ENCODE results near the gene RBM19.

Gene RBM19

DNA sequence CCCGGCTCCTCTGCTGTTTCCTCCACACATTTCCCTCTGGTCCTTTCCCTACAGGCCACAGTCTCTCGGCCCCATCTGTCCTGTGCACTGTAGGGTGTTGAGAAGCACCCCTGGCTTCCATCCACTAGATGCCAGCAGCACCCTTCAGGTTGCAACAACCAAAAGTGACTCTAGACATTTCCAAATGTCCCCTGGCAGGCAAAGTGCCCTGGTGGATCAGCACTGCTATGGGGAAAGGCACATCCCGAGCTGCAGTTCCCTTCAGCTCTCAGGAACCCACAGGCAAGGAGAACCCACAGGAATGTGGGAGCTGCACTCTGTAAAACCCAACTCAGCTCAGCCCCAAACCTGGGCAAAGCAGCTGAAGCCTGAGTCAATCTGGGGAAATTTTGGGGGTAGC lies 77.0 kb downstream of the RBM19 start:
- Histone ChIP-seq H3K9me3 (ENCODE audit: insufficient read depth, low read depth, low read length) (no peaks in the 10 kb centered on the region), H3K27ac (ENCODE audit: low read depth, low read length) (no peak overlapping the region), H3K4me1 (ENCODE audit: insufficient read depth, low read length) (peaks cover 11% of the 10 kb centered on the region), H3K36me3 (ENCODE audit: insufficient read depth, low read length) (no peaks in the 10 kb centered on the region), H3K9ac (ENCODE audit: low read depth, low read length) (no peak overlapping the region), H3K4me3 (ENCODE audit: low read length) (no peak overlapping the region), H3K27me3 (ENCODE audit: insufficient read depth, low read length) (no peaks in the 10 kb centered on the region)
- 63% methylated on average over 3 of the region's 3 CpGs for WGBS

GRCh38 chr12:113888435-113888834 lies 77.7 kb downstream of the RBM19 start:
- Histone ChIP-seq H3K36me3 (ENCODE audit: insufficient read depth, low read length) (no peaks in the 10 kb centered on the region), H3K9me3 (ENCODE audit: insufficient read depth, low read depth, low read length) (no peaks in the 10 kb centered on the region), H3K4me3 (ENCODE audit: low read length) (no peak overlapping the region), H3K27me3 (ENCODE audit: insufficient read depth, low read length) (no peaks in the 10 kb centered on the region), H3K9ac (ENCODE audit: low read depth, low read length) (no peak overlapping the region), H3K27ac (ENCODE audit: low read depth, low read length) (no peak overlapping the region), H3K4me1 (ENCODE audit: insufficient read depth, low read length) (peaks cover 11% of the 10 kb centered on the region)
- WGBS: 96% methylated on average over 1 of the region's 2 CpGs

DNA sequence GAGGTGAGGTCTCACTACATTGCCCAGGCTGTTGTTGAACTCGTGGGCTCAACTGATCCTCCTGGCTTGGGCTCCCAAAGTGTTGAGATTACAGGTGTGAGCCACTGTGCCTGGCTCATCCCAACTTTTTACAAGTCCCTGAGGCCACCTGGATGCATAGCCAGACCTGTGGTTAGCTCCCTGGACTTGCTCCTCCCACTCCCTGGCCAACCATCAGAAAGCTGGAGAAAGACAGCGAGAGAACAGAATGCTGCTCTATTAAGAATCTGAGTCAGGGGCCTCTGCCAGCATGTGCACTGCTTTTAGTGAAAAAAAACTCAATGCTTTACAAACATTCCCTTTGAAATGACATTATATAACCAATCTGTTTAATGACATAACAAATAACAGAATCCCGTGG lies 78.2 kb downstream of the RBM19 start:
- Histone ChIP-seq H3K4me3 (ENCODE audit: low read length) (no peak overlapping the region), H3K36me3 (ENCODE audit: insufficient read depth, low read length) (no peaks in the 10 kb centered on the region), H3K9me3 (ENCODE audit: insufficient read depth, low read depth, low read length) (no peaks in the 10 kb centered on the region), H3K9ac (ENCODE audit: low read depth, low read length) (no peak overlapping the region), H3K27me3 (ENCODE audit: insufficient read depth, low read length) (no peaks in the 10 kb centered on the region), H3K4me1 (ENCODE audit: insufficient read depth, low read length) (peaks cover 11% of the 10 kb centered on the region), H3K27ac (ENCODE audit: low read depth, low read length) (no peak overlapping the region)
- 92% methylated on average over 3 of the region's 3 CpGs for WGBS

DNA sequence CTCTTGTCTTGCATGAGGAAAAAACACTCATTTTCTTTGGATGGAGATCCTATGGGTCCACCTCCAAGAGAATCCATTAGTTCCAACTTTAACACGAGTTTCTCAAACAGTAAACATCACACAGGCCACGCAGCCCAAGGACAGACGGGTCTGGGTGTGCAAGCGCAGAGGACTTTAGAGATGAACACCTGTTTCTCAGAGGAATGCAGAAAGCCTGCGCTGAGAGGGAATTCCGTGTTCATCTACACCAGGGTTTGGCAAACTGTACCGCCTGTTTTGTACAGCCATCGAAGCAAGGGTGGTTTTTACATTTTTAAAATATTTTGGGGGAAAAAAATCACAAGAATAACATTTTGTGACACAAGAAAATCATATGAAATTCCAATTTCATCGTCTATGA lies 79.4 kb downstream of the RBM19 start:
- H3K4me3 ChIP-seq (ENCODE audit: low read length): no peak overlapping the region
- H3K27me3 ChIP-seq (ENCODE audit: insufficient read depth, low read length): no peaks in the 10 kb centered on the region
- 97% methylated on average over 9 of the region's 9 CpGs for WGBS
- H3K9ac ChIP-seq (ENCODE audit: low read depth, low read length): no peak overlapping the region
- H3K27ac ChIP-seq (ENCODE audit: low read depth, low read length): no peak overlapping the region
- H3K4me1 ChIP-seq (ENCODE audit: insufficient read depth, low read length): peaks cover 11% of the 10 kb centered on the region
- H3K9me3 ChIP-seq (ENCODE audit: insufficient read depth, low read depth, low read length): no peaks in the 10 kb centered on the region
- no peaks in the 10 kb centered on the region for H3K36me3 ChIP-seq (ENCODE audit: insufficient read depth, low read length)

DNA sequence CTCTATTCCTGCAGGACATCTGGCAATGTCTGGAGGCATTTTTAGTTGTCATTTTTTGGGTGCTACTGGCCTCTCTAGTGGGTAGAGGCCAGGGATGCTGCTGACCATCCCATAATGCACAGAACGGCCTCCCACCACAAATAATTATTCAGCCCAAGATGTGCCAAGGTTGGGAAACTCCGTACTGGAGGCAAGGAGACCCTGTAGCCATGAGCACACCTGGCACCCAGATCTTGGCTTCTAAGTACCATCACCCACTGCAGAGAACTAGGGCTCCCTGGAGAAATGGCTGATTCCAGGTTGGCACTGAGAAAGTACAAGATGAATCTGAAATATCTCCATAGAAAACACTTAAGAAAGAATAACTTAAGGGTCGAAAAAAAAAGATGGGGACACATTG lies 81.7 kb downstream of the RBM19 start:
- Histone ChIP-seq H3K36me3 (ENCODE audit: insufficient read depth, low read length) (no peaks in the 10 kb centered on the region), H3K27ac (ENCODE audit: low read depth, low read length) (no peak overlapping the region), H3K27me3 (ENCODE audit: insufficient read depth, low read length) (no peaks in the 10 kb centered on the region), H3K4me1 (ENCODE audit: insufficient read depth, low read length) (0 out of 2 replicates have a peak, but pooled peaks cover under 1% of the 10 kb centered on the region), H3K9ac (ENCODE audit: low read depth, low read length) (no peak overlapping the region), H3K9me3 (ENCODE audit: insufficient read depth, low read depth, low read length) (no peaks in the 10 kb centered on the region), H3K4me3 (ENCODE audit: low read length) (no peak overlapping the region)
- 94% methylated on average over 3 of the region's 3 CpGs for WGBS

DNA sequence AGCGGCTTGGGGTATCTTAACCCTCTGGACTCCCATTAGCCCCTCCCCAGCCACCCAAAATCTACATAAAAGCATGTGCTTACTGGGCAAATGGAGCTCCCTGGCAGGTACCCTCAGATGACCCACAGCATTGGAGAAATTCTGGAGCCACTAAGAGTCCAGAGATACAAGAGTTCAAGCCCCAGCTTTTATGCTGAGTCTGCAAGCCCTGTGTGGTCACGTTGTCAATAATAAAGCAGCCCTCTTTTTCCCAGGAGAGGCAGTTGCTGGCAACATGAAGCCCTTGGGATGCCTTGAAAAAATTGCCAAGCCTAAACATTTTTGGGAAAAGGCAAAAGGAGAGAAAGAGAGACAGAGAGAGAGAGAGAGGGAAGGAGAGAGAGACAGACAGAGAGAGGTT lies 83.4 kb downstream of the RBM19 start:
- WGBS: 94% methylated on average over 2 of the region's 2 CpGs
- H3K9me3 ChIP-seq (ENCODE audit: insufficient read depth, low read depth, low read length): no peaks in the 10 kb centered on the region
- H3K4me1 ChIP-seq (ENCODE audit: insufficient read depth, low read length): no peaks in the 10 kb centered on the region
- no peak overlapping the region for H3K9ac ChIP-seq (ENCODE audit: low read depth, low read length)
- no peaks in the 10 kb centered on the region for H3K27me3 ChIP-seq (ENCODE audit: insufficient read depth, low read length)
- no peak overlapping the region for H3K27ac ChIP-seq (ENCODE audit: low read depth, low read length)
- H3K4me3 ChIP-seq (ENCODE audit: low read length): no peak overlapping the region
- 0 out of 2 replicates have a peak, but pooled peaks cover 4% of the 10 kb centered on the region for H3K36me3 ChIP-seq (ENCODE audit: insufficient read depth, low read length)

GRCh38 chr12:113880988-113881962 lies 84.8 kb downstream of the RBM19 start:
- 89% methylated on average over 23 of the region's 23 CpGs for WGBS

GRCh38 chr12:113880326-113880725 lies 85.8 kb downstream of the RBM19 start:
- WGBS: 92% methylated on average over 11 of the region's 11 CpGs
- Histone ChIP-seq H3K27ac (ENCODE audit: low read depth, low read length) (no peak overlapping the region), H3K4me3 (ENCODE audit: low read length) (no peak overlapping the region), H3K4me1 (ENCODE audit: insufficient read depth, low read length) (no peaks in the 10 kb centered on the region), H3K36me3 (ENCODE audit: insufficient read depth, low read length) (0 out of 2 replicates have a peak, but pooled peaks cover 4% of the 10 kb centered on the region), H3K9ac (ENCODE audit: low read depth, low read length) (no peak overlapping the region), H3K27me3 (ENCODE audit: insufficient read depth, low read length) (no peaks in the 10 kb centered on the region), H3K9me3 (ENCODE audit: insufficient read depth, low read depth, low read length) (no peaks in the 10 kb centered on the region)

More at GRCh38 chr12:113880988-113881962, 84.8 kb downstream of the RBM19 start:
- H3K36me3 ChIP-seq (ENCODE audit: insufficient read depth, low read length): 0 out of 2 replicates have a peak, but pooled peaks cover 4% of the 10 kb centered on the region
- H3K4me3 ChIP-seq (ENCODE audit: low read length): no peak overlapping the region
- H3K27me3 ChIP-seq (ENCODE audit: insufficient read depth, low read length): no peaks in the 10 kb centered on the region
- no peaks in the 10 kb centered on the region for H3K9me3 ChIP-seq (ENCODE audit: insufficient read depth, low read depth, low read length)
- no peak overlapping the region for H3K9ac ChIP-seq (ENCODE audit: low read depth, low read length)
- H3K4me1 ChIP-seq (ENCODE audit: insufficient read depth, low read length): no peaks in the 10 kb centered on the region
- no peak overlapping the region for H3K27ac ChIP-seq (ENCODE audit: low read depth, low read length)

GRCh38 chr12:113879658-113880057 lies 86.5 kb downstream of the RBM19 start:
- peaks cover 7% of the 10 kb centered on the region for H3K36me3 ChIP-seq (ENCODE audit: insufficient read depth, low read length)

DNA sequence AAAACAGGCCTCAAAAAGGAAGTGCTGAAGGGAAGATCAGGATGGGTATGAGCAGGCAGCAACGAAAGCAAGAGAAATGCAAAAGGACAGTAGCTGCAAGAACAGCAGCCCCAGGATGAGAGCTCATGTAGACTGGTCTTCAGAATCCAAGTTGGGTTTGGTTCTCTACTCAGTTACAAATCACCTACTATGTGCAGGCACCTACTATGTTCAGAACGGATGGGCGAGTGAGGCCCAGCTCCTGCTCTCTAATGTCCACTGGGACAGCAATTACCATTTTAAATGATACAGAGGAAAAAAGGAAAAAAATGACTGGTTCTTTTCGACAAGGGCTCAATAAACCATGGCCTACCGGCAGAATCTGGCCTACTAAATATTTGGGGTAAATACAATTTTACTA lies 88.5 kb downstream of the RBM19 start:
- Histone ChIP-seq H3K27ac (ENCODE audit: low read depth, low read length) (no peak overlapping the region), H3K4me3 (ENCODE audit: low read length) (no peak overlapping the region), H3K27me3 (ENCODE audit: insufficient read depth, low read length) (no peaks in the 10 kb centered on the region), H3K9me3 (ENCODE audit: insufficient read depth, low read depth, low read length) (no peaks in the 10 kb centered on the region), H3K36me3 (ENCODE audit: insufficient read depth, low read length) (peaks cover 17% of the 10 kb centered on the region), H3K9ac (ENCODE audit: low read depth, low read length) (no peak overlapping the region), H3K4me1 (ENCODE audit: insufficient read depth, low read length) (no peaks in the 10 kb centered on the region)
- WGBS: 93% methylated on average over 5 of the region's 5 CpGs

More at GRCh38 chr12:113879658-113880057, 86.5 kb downstream of the RBM19 start:
- H3K27ac ChIP-seq (ENCODE audit: low read depth, low read length): no peak overlapping the region
- H3K9ac ChIP-seq (ENCODE audit: low read depth, low read length): no peak overlapping the region
- no peak overlapping the region for H3K4me3 ChIP-seq (ENCODE audit: low read length)
- H3K9me3 ChIP-seq (ENCODE audit: insufficient read depth, low read depth, low read length): no peaks in the 10 kb centered on the region
- no peaks in the 10 kb centered on the region for H3K27me3 ChIP-seq (ENCODE audit: insufficient read depth, low read length)
- WGBS: 92% methylated on average over 3 of the region's 3 CpGs
- no peaks in the 10 kb centered on the region for H3K4me1 ChIP-seq (ENCODE audit: insufficient read depth, low read length)

- no peaks in the 10 kb centered on the region for H3K27me3 ChIP-seq (ENCODE audit: insufficient read depth, low read length)
- no peak overlapping the region for H3K4me3 ChIP-seq (ENCODE audit: low read length)
- H3K9ac ChIP-seq (ENCODE audit: low read depth, low read length): no peak overlapping the region
- no peaks in the 10 kb centered on the region for H3K4me1 ChIP-seq (ENCODE audit: insufficient read depth, low read length)
- peaks cover 17% of the 10 kb centered on the region for H3K36me3 ChIP-seq (ENCODE audit: insufficient read depth, low read length)
- H3K27ac ChIP-seq (ENCODE audit: low read depth, low read length): no peak overlapping the region
- WGBS: 87% methylated on average over 2 of the region's 2 CpGs
- H3K9me3 ChIP-seq (ENCODE audit: insufficient read depth, low read depth, low read length): no peaks in the 10 kb centered on the region
Observed at GRCh38 chr12:113876160-113876559, 90.0 kb downstream of the RBM19 start.
